Small intestine (tissue), 7 donors: ENCODE data around the gene PRMT7. TPM values are rescaled to one million over a fixed set of nuclear protein-coding genes. Genes with fewer than 3 reads are reported as not detected.

Experiments
- DNase-seq, 2 donors: peaks; one replicate each; pipeline versions ENCODE4 v3.0.0 to v3.0.0-alpha.2; 2013
- FAIRE-seq: peaks from 2 replicates; lab custom pipeline; 2012; peaks lifted over from hg19 to GRCh38; lab: Jason Lieb, UNC
- H3K27ac ChIP-seq, 3 donors: one replicate each; pipeline ENCODE4 v1.5.1; 2013; ENCODE audit warnings: low read length in 2 of 3, mild to moderate bottlenecking in 2 of 3, control low read depth in 1 of 3, inconsistent platforms in 1 of 3, low read depth in 1 of 3, moderate library complexity in 1 of 3
- H3K27me3 ChIP-seq, 3 donors: one replicate each; pipeline ENCODE4 v1.6.1; 2013; ENCODE audit warnings: low read length in 3 of 3, inconsistent platforms in 1 of 3; ENCODE audit not compliant: control insufficient read depth in 3 of 3, insufficient read depth in 3 of 3
- H3K36me3 ChIP-seq, 3 donors: one replicate each; pipeline ENCODE4 v1.6.1; 2013; ENCODE audit warnings: low read length in 3 of 3, inconsistent platforms in 1 of 3, low read depth in 1 of 3, mild to moderate bottlenecking in 1 of 3, moderate library complexity in 1 of 3; ENCODE audit not compliant: control insufficient read depth in 3 of 3, insufficient read depth in 2 of 3
- H3K4me1 ChIP-seq, 3 donors: one replicate each; pipeline ENCODE4 v1.6.1; 2013; ENCODE audit warnings: low read length in 2 of 3, inconsistent platforms in 1 of 3, low read depth in 1 of 3, mild to moderate bottlenecking in 1 of 3, moderate library complexity in 1 of 3; ENCODE audit not compliant: control insufficient read depth in 3 of 3, insufficient read depth in 2 of 3
- H3K4me3 ChIP-seq, 3 donors: one replicate each; pipeline ENCODE4 v1.5.1; 2013; ENCODE audit warnings: low read length in 3 of 3, control low read depth in 1 of 3, inconsistent platforms in 1 of 3, low read depth in 1 of 3, mild to moderate bottlenecking in 1 of 3, moderate library complexity in 1 of 3
- H3K9me3 ChIP-seq, 2 donors: one replicate each; pipeline ENCODE4 v1.6.1; 2013; ENCODE audit warnings: low read depth in 1 of 2, low read length in 1 of 2; ENCODE audit not compliant: control insufficient read depth in 2 of 2, insufficient read depth in 1 of 2
- WGBS, 3 donors: extraction: QIAGEN DNeasy Blood & Tissue Kit; methylation state at CpG; one replicate each; pipeline ENCODE4 v1.1.7; 2013; 5-methylcytosine and 5-hydroxymethylcytosine counted together
- polyA plus RNA-seq, 4 donors: library from polyadenylated mRNA; stranded (reverse) in 3 of 4; unstranded in 1 of 4; fragments of 200-250 nt in 3 of 4; fragments of 120-200 nt in 1 of 4; gene quantifications; one replicate each; pipeline versions ENCODE4 v1.2.1 to v1.2.3, GENCODE V29; 2013
- donor health status: healthy with polysubstance abuse.
- donor health status: control.
- donor health status: control.
- donor health status: Bipolar disorder and iron deficiency.
- donor health status: healthy.

The PRMT7 gene
- polyA plus RNA-seq, 4 donors: 13.6 to 46.3 (median 20.2) TPM

DNA sequence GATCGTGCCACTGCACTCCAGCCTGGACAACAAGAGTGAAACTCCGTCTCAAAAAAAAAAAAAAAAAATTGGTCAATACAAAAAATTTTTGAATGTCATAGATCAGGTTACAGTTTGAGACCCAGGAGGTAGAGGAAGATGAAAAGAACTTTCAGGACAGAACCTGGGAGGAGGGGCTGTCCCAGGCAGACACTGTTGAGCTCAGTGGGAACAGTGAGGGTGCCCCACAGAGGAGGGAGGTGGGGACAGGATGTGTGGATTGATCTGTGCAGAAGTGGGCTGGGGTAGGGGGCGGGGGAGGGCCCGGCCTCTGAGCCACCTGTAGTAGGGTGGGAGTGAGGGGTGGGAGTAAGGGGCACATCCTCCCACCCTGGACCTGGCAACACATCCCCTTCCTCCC, 58.3 kb downstream of the PRMT7 start:
- Histone ChIP-seq H3K27ac (peak overlapping the region in 1 of 3 donors; percentile 39), H3K4me3 (no peak overlapping the region), H3K36me3 (peaks cover 0 to 97% (median 27%) of the 10 kb centered on the region in 3 donors), H3K4me1 (peaks cover 0 to 13% (median 0%) of the 10 kb centered on the region in 3 donors), H3K27me3 (no peaks in the 10 kb centered on the region), H3K9me3 (no peaks in the 10 kb centered on the region)
- no peak for FAIRE-seq
- DNase-seq: no peak
- 76 to 93% (median 80%) methylated on average over 2 to 4 of the region's 4 CpGs for WGBS, 3 donors

- DNase-seq (no peak), FAIRE-seq (no peak)
- H3K36me3 ChIP-seq: peaks cover 0 to 95% (median 26%) of the 10 kb centered on the region in 3 donors
- peak overlapping the region in 1 of 3 donors; percentile 39 for H3K27ac ChIP-seq
- no peaks in the 10 kb centered on the region for H3K27me3 ChIP-seq
- WGBS, 3 donors: 73 to 86% (median 82%) methylated on average over 21 to 23 of the region's 23 CpGs
- H3K4me3 ChIP-seq: no peak overlapping the region
- H3K4me1 ChIP-seq: peaks cover 0 to 17% (median 0%) of the 10 kb centered on the region in 3 donors
- H3K9me3 ChIP-seq: no peaks in the 10 kb centered on the region
These were observed 59.1 kb downstream of the PRMT7 start for GRCh38 chr16:68369697-68370580.

GRCh38 chr16:68370581-68371275, 59.9 kb downstream of the PRMT7 start:
- no peak for DNase-seq
- FAIRE-seq: no peak
- Histone ChIP-seq H3K36me3 (peaks cover 0 to 94% (median 22%) of the 10 kb centered on the region in 3 donors), H3K9me3 (no peaks in the 10 kb centered on the region), H3K27ac (no peak overlapping the region), H3K4me1 (peaks cover 0 to 24% (median 0%) of the 10 kb centered on the region in 3 donors), H3K4me3 (no peak overlapping the region), H3K27me3 (no peaks in the 10 kb centered on the region)
- 77 to 89% (median 80%) methylated on average over 31 to 32 of the region's 32 CpGs for WGBS, 3 donors

DNA sequence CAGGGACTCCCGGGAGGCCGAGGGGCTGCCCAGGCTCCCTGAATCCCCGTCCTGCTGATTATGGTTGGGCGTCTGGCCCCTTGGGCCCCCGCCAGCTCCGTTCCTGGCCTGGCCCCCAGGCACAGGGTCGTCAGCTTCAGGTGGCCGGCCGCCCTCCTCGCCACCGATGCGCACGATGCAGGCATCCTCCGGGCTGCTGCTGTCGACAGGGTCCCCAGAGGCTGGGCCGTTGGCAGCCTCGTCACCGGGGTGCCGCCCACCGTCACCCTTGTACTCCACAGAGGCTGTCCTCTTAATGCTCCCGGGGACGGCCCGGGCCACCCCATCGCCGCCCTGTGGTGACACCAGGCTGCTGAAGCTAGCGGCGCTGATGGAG, 60.4 kb downstream of the PRMT7 start:
- Histone ChIP-seq H3K27me3 (no peaks in the 10 kb centered on the region), H3K27ac (no peak overlapping the region), H3K4me1 (peaks cover 0 to 26% (median 0%) of the 10 kb centered on the region in 3 donors), H3K36me3 (peaks cover 0 to 94% (median 23%) of the 10 kb centered on the region in 3 donors), H3K4me3 (no peak overlapping the region), H3K9me3 (no peaks in the 10 kb centered on the region)
- FAIRE-seq (no peak), DNase-seq (no peak)
- WGBS, 3 donors: 94 to 96% (median 94%) methylated on average over 25 to 27 of the region's 27 CpGs

DNA sequence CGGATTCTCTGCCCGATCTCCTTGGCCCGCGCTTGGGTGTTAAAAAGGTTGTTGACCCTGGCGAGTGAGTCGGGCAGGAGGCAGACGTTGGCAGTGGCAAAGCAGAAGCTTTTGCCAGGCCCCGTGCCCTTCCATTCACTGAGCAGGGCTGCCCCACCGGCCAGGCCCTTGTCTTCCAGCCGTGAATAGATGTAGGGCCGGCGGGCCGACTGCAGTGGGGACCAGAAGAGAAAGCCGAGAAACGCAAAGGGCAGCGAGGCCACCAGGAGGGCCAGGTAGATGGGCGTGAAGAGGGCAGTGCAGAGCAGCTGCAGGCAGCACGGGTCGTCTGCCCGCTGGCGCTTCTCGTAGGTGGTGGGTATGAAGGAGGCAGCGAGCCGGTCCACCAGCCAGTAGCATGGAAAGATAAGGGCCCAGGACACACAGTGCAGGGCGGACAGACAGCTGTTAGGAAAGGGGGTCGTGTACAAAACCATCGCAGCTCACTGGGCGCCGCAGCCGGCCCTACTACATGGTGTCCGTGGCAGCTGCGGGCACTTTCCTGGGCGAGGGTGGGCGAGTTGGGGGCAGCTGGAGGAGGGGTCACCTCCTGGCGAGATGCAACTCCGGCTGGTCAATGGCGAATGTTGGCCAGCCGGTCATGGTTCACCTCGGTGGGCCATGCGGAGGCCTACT, 61.0 kb downstream of the PRMT7 start:
- no peaks in the 10 kb centered on the region for H3K9me3 ChIP-seq
- H3K36me3 ChIP-seq: peaks cover 0 to 94% (median 24%) of the 10 kb centered on the region in 3 donors
- 95 to 96% (median 96%) methylated on average over 38 to 40 of the region's 40 CpGs for WGBS, 3 donors
- FAIRE-seq (no peak), DNase-seq (no peak)
- H3K4me3 ChIP-seq: no peak overlapping the region
- no peaks in the 10 kb centered on the region for H3K27me3 ChIP-seq
- H3K4me1 ChIP-seq: peaks cover 0 to 27% (median 0%) of the 10 kb centered on the region in 3 donors
- no peak overlapping the region for H3K27ac ChIP-seq

DNA sequence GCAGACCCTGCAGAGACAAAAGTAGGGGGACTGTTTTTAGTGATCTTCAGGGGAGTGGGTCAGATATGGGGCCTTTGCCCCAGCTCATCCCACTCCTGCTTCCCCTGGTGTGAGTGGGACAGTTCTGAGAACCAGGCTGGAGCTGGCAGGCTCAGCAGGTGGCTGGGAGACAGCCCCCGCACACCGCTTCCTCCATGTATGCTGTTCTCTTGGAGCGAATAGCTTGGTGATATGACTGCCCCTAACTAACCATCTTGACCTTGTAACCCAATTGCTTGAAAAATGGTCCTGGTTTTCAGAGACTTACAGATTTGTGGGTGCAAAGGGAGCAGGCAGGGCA, 61.5 kb downstream of the PRMT7 start:
- Histone ChIP-seq H3K27ac (no peak overlapping the region), H3K9me3 (no peaks in the 10 kb centered on the region), H3K4me1 (peaks cover 0 to 28% (median 0%) of the 10 kb centered on the region in 3 donors), H3K27me3 (no peaks in the 10 kb centered on the region), H3K36me3 (peaks cover 0 to 94% (median 28%) of the 10 kb centered on the region in 3 donors), H3K4me3 (no peak overlapping the region)
- FAIRE-seq: no peak
- WGBS, 3 donors: 98 to 100% (median 98%) methylated on average over 3 of the region's 3 CpGs
- DNase-seq: no peak

DNA sequence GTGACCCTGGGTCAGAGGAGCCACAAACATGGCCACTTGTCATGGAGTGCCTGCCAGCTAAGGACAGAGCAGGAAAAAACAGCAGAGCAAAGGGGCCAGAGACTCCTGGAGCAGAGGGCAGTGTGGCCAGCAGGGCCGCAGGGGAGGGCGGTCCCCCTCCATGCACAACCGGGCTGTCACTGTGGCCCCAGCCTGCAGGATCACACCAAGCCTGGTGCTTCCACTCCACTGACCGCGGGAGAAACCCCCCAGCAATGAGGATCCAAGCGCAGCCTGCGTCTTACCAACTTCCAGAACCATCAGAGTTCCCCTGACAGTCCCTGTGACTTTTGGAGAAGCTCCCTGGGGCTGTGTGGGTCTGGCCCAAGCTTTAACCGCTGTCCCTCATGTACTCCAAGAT, 62.0 kb downstream of the PRMT7 start:
- FAIRE-seq: no peak
- no peak for DNase-seq

More for the DNA sequence above, 62.0 kb downstream of the PRMT7 start:
- Histone ChIP-seq H3K27me3 (no peaks in the 10 kb centered on the region), H3K9me3 (no peaks in the 10 kb centered on the region), H3K4me1 (peaks cover 0 to 28% (median 0%) of the 10 kb centered on the region in 3 donors), H3K36me3 (peaks cover 0 to 94% (median 28%) of the 10 kb centered on the region in 3 donors), H3K27ac (no peak overlapping the region), H3K4me3 (no peak overlapping the region)
- WGBS, 3 donors: 94 to 99% (median 95%) methylated on average over 8 of the region's 8 CpGs
